Fibroblast of lung (primary cell): ENCODE results near the gene SULT4A1.

Source experiments
- EZH2 ChIP-seq: IDR thresholded peaks from 2 replicates; pipeline ENCODE4 v1.5.1; 2012; ENCODE audit warnings: low read length, control low read depth, mild to moderate bottlenecking; ENCODE audit errors: missing control alignments
- TF ChIP-seq, protein P1 (sequence below), 2 donors: IDR thresholded peaks in 1 of 2; conservative IDR thresholded peaks in 1 of 2; 1 replicate in 1 of 2; 2 replicates in 1 of 2; pipeline ENCODE4 v1.5.1; 2011 to 2012; ENCODE audit warnings: low read length in 2 of 2, control low read depth in 1 of 2, inconsistent platforms in 1 of 2, low read depth in 1 of 2, mild to moderate bottlenecking in 1 of 2

DNA sequence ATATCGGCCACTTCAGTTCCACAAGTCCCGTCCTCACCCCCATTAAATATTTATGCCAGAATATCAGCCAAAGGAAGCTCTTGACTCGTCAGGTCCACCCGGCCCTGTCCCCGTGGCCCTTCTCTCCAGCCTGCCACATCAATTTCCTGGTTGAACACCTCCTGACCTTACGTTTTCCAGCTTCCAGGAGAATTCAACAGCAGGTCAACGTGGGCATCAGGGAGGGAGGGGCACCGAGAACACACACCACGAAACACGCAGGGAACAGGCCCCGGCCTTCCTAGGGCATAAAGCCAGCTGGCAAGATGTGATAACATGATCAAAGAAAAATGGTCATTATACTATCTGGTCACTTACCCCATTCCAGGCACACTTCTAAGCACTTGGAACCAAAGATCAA, 15.3 kb downstream of the SULT4A1 start:
- TF ChIP-seq, protein P1, sequence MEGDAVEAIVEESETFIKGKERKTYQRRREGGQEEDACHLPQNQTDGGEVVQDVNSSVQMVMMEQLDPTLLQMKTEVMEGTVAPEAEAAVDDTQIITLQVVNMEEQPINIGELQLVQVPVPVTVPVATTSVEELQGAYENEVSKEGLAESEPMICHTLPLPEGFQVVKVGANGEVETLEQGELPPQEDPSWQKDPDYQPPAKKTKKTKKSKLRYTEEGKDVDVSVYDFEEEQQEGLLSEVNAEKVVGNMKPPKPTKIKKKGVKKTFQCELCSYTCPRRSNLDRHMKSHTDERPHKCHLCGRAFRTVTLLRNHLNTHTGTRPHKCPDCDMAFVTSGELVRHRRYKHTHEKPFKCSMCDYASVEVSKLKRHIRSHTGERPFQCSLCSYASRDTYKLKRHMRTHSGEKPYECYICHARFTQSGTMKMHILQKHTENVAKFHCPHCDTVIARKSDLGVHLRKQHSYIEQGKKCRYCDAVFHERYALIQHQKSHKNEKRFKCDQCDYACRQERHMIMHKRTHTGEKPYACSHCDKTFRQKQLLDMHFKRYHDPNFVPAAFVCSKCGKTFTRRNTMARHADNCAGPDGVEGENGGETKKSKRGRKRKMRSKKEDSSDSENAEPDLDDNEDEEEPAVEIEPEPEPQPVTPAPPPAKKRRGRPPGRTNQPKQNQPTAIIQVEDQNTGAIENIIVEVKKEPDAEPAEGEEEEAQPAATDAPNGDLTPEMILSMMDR (conservative IDR thresholded peaks at IDR 0.05 in 1 of 2, IDR thresholded peaks at IDR 0.05 in 1 of 2; ENCODE audit: low read depth in 1 of 2, low read length in 2 of 2): no peak
- no peak for TF ChIP-seq EZH2
